B cell (primary cell): Measurements from ENCODE around the gene POGLUT3.

Experiments used
- EZH2 ChIP-seq: IDR thresholded peaks from 2 replicates; pipeline ENCODE4 v1.6.1; 2012; ENCODE audit warnings: borderline replicate concordance, low read depth, mild to moderate bottlenecking, moderate library complexity, low read length; ENCODE audit not compliant: insufficient read depth, poor library complexity, severe bottlenecking
- TF ChIP-seq, protein P1 (sequence below): fragments of 200-600 bp; IDR thresholded peaks from one replicate; pipeline ENCODE4 v1.8.0; 2022; ENCODE audit warnings: antibody characterized with exemption, mild to moderate bottlenecking

DNA sequence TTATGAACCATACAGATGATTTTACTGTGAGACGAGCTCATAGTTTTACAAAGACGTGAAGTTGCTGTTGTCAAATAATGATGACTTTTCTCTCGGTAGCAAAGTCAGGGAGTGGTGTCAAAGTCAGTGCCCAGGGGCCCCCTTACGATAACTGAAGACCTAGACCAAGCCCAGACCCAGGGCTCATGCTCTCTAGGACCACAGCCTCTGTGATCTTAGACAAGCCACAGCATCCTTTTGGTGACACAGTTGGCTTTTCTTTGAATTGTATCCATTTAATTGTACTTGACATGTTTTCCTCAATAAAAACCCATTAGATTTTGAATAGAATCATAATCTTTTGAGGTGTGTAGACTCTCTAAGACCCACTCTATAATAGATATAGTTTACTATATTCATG, 17.9 kb upstream of the POGLUT3 start:
- TF ChIP-seq, protein P1, sequence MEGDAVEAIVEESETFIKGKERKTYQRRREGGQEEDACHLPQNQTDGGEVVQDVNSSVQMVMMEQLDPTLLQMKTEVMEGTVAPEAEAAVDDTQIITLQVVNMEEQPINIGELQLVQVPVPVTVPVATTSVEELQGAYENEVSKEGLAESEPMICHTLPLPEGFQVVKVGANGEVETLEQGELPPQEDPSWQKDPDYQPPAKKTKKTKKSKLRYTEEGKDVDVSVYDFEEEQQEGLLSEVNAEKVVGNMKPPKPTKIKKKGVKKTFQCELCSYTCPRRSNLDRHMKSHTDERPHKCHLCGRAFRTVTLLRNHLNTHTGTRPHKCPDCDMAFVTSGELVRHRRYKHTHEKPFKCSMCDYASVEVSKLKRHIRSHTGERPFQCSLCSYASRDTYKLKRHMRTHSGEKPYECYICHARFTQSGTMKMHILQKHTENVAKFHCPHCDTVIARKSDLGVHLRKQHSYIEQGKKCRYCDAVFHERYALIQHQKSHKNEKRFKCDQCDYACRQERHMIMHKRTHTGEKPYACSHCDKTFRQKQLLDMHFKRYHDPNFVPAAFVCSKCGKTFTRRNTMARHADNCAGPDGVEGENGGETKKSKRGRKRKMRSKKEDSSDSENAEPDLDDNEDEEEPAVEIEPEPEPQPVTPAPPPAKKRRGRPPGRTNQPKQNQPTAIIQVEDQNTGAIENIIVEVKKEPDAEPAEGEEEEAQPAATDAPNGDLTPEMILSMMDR: no peak
- no peak for TF ChIP-seq EZH2
